Loucy (cell line): ENCODE results near the gene FAM3B.

ENCODE experiments used
- CTCF ChIP-seq: fragments of 200-600 bp; sonication (generic); conservative IDR thresholded peaks from 2 replicates; pipeline ENCODE4 v1.5.1; 2014; ENCODE audit warnings: mild to moderate bottlenecking, antibody characterized with exemption, low read length
- EZH2phosphoT487 ChIP-seq: fragments of 200-600 bp; IDR thresholded peaks from 2 replicates; pipeline ENCODE4 v1.6.1; 2018; ENCODE audit warnings: antibody characterized with exemption, mild to moderate bottlenecking, moderate library complexity, borderline replicate concordance

- TF ChIP-seq EZH2phosphoT487: no peak
- TF ChIP-seq CTCF: no peak
These were observed 11.2 kb downstream of the FAM3B start for GRCh38 chr21:41327753-41328152.
